NCI-H1105 treated with DMSO at 0.1 percent for 48 hours (cell line): Measurements from ENCODE around the gene DIS3L2.
"Not testable (repeated sequence)": the region's sequence is repeated elsewhere in the genome, so short reads cannot be mapped to it uniquely, and the experiment has no call there.

Experiments used
- DNase-seq: peaks from one replicate; lab custom pipeline; 2025; lab: John Stamatoyannopoulos, UW

Gene DIS3L2

DNA sequence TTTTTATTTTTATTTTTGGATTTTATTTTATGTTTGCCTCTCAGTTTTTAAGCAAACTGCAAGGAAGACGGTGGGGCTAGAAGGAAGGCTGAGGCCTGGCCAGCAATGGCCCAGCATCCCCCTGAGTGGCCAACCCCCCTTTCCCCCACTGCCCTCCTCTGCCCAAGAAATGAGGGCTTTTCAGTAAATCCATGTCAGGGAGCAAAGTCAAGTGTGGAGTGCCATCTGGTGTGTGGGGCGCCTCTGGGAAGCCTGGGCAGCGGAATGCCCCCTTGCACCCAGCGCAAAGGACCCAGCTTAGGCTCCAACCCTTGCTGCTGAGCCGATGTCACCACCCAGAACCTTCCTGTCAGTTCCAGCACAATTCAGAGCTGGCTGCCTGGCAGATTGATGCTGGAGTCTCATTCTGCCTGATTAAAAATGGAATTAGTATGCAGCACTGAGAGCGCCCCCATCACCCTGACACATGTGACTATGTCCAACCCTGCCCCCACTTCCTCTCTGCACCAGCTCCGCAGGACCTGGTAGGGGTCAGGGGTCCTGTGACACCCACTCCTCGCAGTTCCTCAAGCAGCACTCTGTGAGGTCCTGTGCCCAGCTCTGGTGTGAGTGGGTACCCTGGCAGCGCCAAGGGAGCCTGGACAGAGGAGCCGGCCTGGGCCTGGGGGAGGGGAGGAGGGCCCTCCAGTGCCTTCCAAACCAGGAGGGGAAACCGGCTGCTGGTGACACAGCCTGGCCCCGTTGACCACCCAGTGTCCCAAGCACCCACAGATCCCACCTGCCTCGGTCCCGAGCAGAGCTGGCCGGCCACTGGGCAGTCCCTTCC, 407.8 kb downstream of the DIS3L2 start:
- no peak for DNase-seq

GRCh38 chr2:232370007-232370406, 408.5 kb downstream of the DIS3L2 start:
- not testable (repeated sequence) for DNase-seq

- no peak for DNase-seq
Observed at GRCh38 chr2:232372231-232373208, 411.0 kb downstream of the DIS3L2 start.

GRCh38 chr2:232374356-232374755, 412.8 kb downstream of the DIS3L2 start:
- no peak for DNase-seq

DNA sequence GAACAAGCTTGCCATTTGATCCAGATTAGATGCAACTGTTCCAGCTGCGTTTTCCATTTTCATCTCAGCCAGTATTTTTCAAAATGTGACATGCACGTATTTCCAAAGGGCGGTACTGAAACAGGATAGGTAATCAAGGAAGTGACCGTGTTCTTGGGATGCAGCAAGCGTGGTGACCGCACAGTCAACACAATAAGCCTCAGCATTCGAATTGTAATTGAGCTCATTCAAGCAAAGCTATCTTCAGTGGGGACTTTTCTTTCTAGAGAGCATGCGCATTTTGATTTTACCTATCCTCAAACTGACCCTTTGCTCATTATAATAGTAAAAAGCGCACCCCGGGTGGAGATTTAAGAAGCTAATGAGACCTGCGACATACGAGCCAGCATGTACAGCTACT, 413.7 kb downstream of the DIS3L2 start:
- no peak for DNase-seq

DNA sequence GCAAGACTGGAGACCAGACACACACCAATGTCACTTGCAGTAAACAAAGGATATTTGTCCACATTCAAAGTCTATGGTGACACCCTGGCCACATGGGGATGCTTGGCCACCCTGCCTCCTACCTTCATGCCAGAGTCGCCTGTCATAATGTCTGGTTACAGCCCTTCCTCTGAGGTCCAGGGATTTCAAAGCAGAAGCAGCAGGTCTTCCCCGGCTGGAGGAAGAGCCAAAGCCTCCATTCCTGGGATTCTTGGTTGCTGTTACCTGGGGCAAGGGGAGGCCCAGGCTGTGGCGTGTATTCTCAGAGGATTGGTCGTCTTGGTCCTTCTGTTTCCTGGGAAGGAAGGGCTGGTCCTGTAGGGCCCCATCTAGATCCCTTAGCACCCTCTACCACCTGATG, 414.7 kb downstream of the DIS3L2 start:
- no peak for DNase-seq

- DNase-seq = no peak
Observed at GRCh38 chr2:232376713-232377112, 415.2 kb downstream of the DIS3L2 start.

GRCh38 chr2:232377319-232377718, 415.8 kb downstream of the DIS3L2 start:
- DNase-seq = no peak

- no peak for DNase-seq
Observed at GRCh38 chr2:232377841-232378734, 416.6 kb downstream of the DIS3L2 start.

DNA sequence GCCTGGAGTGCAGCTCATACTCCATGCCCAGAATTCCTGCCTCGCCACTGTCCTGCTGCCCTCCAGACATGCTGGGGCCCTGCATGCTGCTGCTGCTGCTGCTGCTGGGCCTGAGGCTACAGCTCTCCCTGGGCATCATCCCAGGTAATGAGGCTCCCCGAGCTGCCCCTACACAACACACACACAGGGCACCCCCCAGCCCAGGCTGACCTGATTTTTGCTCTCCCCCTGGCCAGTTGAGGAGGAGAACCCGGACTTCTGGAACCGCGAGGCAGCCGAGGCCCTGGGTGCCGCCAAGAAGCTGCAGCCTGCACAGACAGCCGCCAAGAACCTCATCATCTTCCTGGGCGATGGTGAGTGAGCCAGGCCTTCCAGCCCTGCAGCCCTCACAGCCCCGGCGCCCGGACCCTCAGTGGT, 417.2 kb downstream of the DIS3L2 start, which contains the start of gene ALPP:
TSS of gene ALPP (plus strand) at position 17 of the 417 bp plus-strand sequence. CDS start at position 69, 52 bp downstream.
- not testable (repeated sequence) for DNase-seq

GRCh38 chr2:232379610-232380590, 418.4 kb downstream of the DIS3L2 start:
- DNase-seq = not testable (repeated sequence)

DNA sequence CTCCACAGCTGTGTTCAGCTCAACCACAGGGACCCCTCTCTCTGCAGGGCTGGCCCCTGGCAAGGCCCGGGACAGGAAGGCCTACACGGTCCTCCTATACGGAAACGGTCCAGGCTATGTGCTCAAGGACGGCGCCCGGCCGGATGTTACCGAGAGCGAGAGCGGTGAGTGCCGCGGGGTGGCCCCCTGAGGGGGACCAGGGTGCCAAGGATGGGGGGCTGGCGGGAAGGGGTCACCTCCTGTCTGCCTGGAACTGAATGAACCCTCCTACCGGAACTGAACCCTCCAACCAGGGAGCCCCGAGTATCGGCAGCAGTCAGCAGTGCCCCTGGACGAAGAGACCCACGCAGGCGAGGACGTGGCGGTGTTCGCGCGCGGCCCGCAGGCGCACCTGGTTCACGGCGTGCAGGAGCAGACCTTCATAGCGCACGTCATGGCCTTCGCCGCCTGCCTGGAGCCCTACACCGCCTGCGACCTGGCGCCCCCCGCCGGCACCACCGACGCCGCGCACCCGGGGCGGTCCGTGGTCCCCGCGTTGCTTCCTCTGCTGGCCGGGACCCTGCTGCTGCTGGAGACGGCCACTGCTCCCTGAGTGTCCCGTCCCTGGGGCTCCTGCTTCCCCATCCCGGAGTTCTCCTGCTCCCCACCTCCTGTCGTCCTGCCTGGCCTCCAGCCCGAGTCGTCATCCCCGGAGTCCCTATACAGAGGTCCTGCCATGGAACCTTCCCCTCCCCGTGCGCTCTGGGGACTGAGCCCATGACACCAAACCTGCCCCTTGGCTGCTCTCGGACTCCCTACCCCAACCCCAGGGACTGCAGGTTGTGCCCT, 419.9 kb downstream of the DIS3L2 start:
- not testable (repeated sequence) for DNase-seq

GRCh38 chr2:232382331-232383225, 421.1 kb downstream of the DIS3L2 start:
- DNase-seq = no peak

GRCh38 chr2:232384466-232384865, 423.0 kb downstream of the DIS3L2 start:
- DNase-seq = no peak

- DNase-seq = not testable (repeated sequence)
Observed at GRCh38 chr2:232385058-232385457, 423.5 kb downstream of the DIS3L2 start.

DNA sequence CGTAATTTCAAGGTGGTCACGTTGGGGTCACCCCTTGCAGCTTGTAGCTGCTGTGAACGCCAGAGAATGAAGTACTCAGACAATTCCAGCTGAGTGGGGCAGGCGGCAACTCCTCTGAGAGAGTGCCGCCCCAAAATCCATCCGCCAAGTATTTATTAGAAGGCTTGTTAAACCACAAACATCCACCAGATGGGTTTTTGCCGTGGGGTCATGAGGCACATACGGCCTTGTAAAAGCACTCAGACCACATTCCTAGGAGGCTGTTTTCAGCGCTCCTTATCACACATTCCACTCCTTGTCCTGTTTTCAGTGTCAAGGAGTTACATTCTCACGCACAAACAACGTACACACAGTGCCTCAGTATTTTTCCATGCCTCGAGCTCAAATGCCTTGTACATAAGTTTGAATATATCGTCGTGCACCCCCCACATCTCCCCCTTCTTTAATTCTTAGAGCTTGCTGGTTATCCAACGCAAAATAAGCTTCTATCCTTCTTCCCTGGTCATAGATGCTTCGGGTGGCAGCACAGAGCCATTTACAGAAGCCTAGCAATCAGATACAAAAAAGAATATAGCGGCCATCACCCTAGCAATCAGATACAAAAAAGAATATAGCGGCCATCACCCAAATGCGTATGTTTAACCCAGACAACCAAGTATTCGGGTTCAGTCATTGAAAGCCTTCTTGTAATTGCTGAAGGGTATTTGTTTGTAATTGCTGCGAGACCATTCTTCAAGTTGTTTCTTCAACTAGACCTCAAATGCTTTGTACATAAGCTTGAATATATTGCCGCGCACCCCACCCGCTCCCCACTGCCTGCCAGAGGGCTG, 424.4 kb downstream of the DIS3L2 start:
- DNase-seq = no peak

- DNase-seq = no peak
Observed at GRCh38 chr2:232386490-232386739, 424.9 kb downstream of the DIS3L2 start.
